ENCODE measurements around the gene TNFRSF21. TPM values are rescaled to one million over a fixed set of nuclear protein-coding genes. Genes with fewer than 3 reads are reported as not detected.

The TNFRSF21 gene
- total RNA-seq, 1 donor from 2014 or later = 24.2 TPM

- H3K27me3 Mint-ChIP-seq (ENCODE audit: low read depth) = no peaks in the 10 kb centered on the region
- H3K4me1 Mint-ChIP-seq = peaks cover 2% of the 10 kb centered on the region
- no peak for DNase-seq (ENCODE audit: low spot score in 2 of 2, unreplicated experiment in 2 of 2)
- H3K9me3 Mint-ChIP-seq = peaks cover 9% of the 10 kb centered on the region
- no peak overlapping the region for H3K27ac Mint-ChIP-seq
- TF ChIP-seq CTCF (IDR thresholded peaks at IDR 0.05; ENCODE audit: unreplicated experiment) = no peak
- peaks cover 2% of the 10 kb centered on the region for H3K36me3 Mint-ChIP-seq
- no peak overlapping the region for H3K4me3 Mint-ChIP-seq
Measured at GRCh38 chr6:47292944-47293343, 16.8 kb downstream of the TNFRSF21 start.

- Mint-ChIP-seq H3K9me3 (peaks cover 9% of the 10 kb centered on the region), H3K36me3 (peaks cover 2% of the 10 kb centered on the region), H3K27ac (no peak overlapping the region), H3K27me3 (ENCODE audit: low read depth) (no peaks in the 10 kb centered on the region), H3K4me1 (peaks cover 2% of the 10 kb centered on the region), H3K4me3 (no peak overlapping the region)
- DNase-seq (ENCODE audit: low spot score in 2 of 2, unreplicated experiment in 2 of 2) = no peak
- TF ChIP-seq CTCF (IDR thresholded peaks at IDR 0.05; ENCODE audit: unreplicated experiment) = no peak
Measured at GRCh38 chr6:47292027-47292426, 17.7 kb downstream of the TNFRSF21 start.

- no peak for DNase-seq (ENCODE audit: low spot score in 2 of 2, unreplicated experiment in 2 of 2)
- H3K4me1 Mint-ChIP-seq = peaks cover 2% of the 10 kb centered on the region
- H3K36me3 Mint-ChIP-seq = peaks cover 14% of the 10 kb centered on the region
- H3K27ac Mint-ChIP-seq = no peak overlapping the region
- H3K4me3 Mint-ChIP-seq = no peak overlapping the region
- peaks cover 12% of the 10 kb centered on the region for H3K9me3 Mint-ChIP-seq
- TF ChIP-seq CTCF (IDR thresholded peaks at IDR 0.05; ENCODE audit: unreplicated experiment) = no peak
- H3K27me3 Mint-ChIP-seq (ENCODE audit: low read depth) = no peaks in the 10 kb centered on the region
Measured at GRCh38 chr6:47290124-47290834, 19.4 kb downstream of the TNFRSF21 start.

- Mint-ChIP-seq H3K9me3 (peaks cover 8% of the 10 kb centered on the region), H3K4me1 (peaks cover 2% of the 10 kb centered on the region), H3K4me3 (no peak overlapping the region), H3K27me3 (ENCODE audit: low read depth) (no peaks in the 10 kb centered on the region), H3K36me3 (peaks cover 30% of the 10 kb centered on the region), H3K27ac (peak overlapping the region; percentile 48)
- DNase-seq (ENCODE audit: low spot score in 2 of 2, unreplicated experiment in 2 of 2) = no peak
- no peak for TF ChIP-seq CTCF (IDR thresholded peaks at IDR 0.05; ENCODE audit: unreplicated experiment)
Measured at GRCh38 chr6:47288267-47289090, 21.2 kb downstream of the TNFRSF21 start.

GRCh38 chr6:47286301-47286700, 23.4 kb downstream of the TNFRSF21 start:
- no peak for DNase-seq (ENCODE audit: low spot score in 2 of 2, unreplicated experiment in 2 of 2)
- Mint-ChIP-seq H3K27me3 (ENCODE audit: low read depth) (no peaks in the 10 kb centered on the region), H3K4me1 (peaks cover 2% of the 10 kb centered on the region), H3K9me3 (peaks cover 8% of the 10 kb centered on the region), H3K36me3 (peaks cover 36% of the 10 kb centered on the region), H3K4me3 (no peak overlapping the region), H3K27ac (no peak overlapping the region)
- no peak for TF ChIP-seq CTCF (IDR thresholded peaks at IDR 0.05; ENCODE audit: unreplicated experiment)
